K562 (cell line): ENCODE results near the gene NDUFB5. TPM values are rescaled to one million over a fixed set of nuclear protein-coding genes. Genes with fewer than 3 reads are reported as not detected.
A peak's percentile ranks its signal among the peaks of the same experiment; 100 is the strongest.

Source experiments
- BMI1 ChIP-seq: fragments of 150-350 bp; IDR thresholded peaks from 2 replicates; pipeline ENCODE4 v1.6.1; 2014; ENCODE audit warnings: low read length
- CHD2 ChIP-seq: IDR thresholded peaks from 2 replicates; pipeline ENCODE4 v1.6.1; 2011; ENCODE audit warnings: low read depth, low read length
- EGR1 ChIP-seq: fragments of 450-650 bp; conservative IDR thresholded peaks from 2 replicates; pipeline ENCODE4 v1.6.1; 2017; ENCODE audit warnings: mild to moderate bottlenecking
- ELF1 ChIP-seq: fragments of 200-800 bp; sonication (Bioruptor generic); IDR thresholded peaks from 2 replicates; pipeline ENCODE4 v1.6.1; 2016; ENCODE audit warnings: missing genetic modification characterization, missing compliant biosample characterization
- HBP1 ChIP-seq: fragments of 450-650 bp; formaldehyde crosslinking; IDR thresholded peaks from 2 replicates; pipeline ENCODE4 v1.4.0; 2022; ENCODE audit warnings: missing genetic modification characterization
- HNRNPLL ChIP-seq: fragments of 200-400 bp; formaldehyde crosslinking; IDR thresholded peaks from 2 replicates; pipeline ENCODE4 v1.6.1; 2017; ENCODE audit warnings: low read length, low read depth, mild to moderate bottlenecking; ENCODE audit not compliant: poor library complexity, severe bottlenecking
- MCM3 ChIP-seq: fragments of 450-650 bp; IDR thresholded peaks from 2 replicates; pipeline ENCODE4 v1.6.1; 2016
- MTA2 ChIP-seq: fragments of 450-650 bp; IDR thresholded peaks from 2 replicates; pipeline ENCODE4 v1.6.1; 2016; ENCODE audit warnings: low read depth
- NCOA6 ChIP-seq: fragments of 450-650 bp; IDR thresholded peaks from 2 replicates; pipeline ENCODE4 v1.6.1; 2017; ENCODE audit warnings: mild to moderate bottlenecking
- NCOR1 ChIP-seq: fragments of 450-650 bp; IDR thresholded peaks from 2 replicates; pipeline ENCODE4 v1.6.1; 2016; ENCODE audit warnings: mild to moderate bottlenecking, moderate library complexity
- NKRF ChIP-seq: fragments of 450-650 bp; IDR thresholded peaks from 2 replicates; pipeline ENCODE4 v1.6.1; 2016; ENCODE audit warnings: borderline replicate concordance
- NR4A1 ChIP-seq, 2 experiments: fragments of 250-450 bp in 1 of 2; fragments of 450-650 bp in 1 of 2; sonication (Bioruptor Pico) in 1 of 2; IDR thresholded peaks; 2 replicates each; pipeline versions ENCODE4 v1.4.0 to v1.6.1; 2016 to 2020; ENCODE audit warnings: mild to moderate bottlenecking in 2 of 2, missing compliant biosample characterization in 1 of 2, missing genetic modification characterization in 1 of 2, moderate library complexity in 1 of 2
- RBM14 ChIP-seq: fragments of 200-400 bp; formaldehyde crosslinking; IDR thresholded peaks from 2 replicates; pipeline ENCODE4 v1.6.1; 2018; ENCODE audit warnings: low read depth, mild to moderate bottlenecking, low read length, moderate library complexity, borderline replicate concordance; ENCODE audit not compliant: insufficient read depth
- SIN3A ChIP-seq, 2 experiments: fragments of 150-350 bp in 1 of 2; IDR thresholded peaks; 2 replicates each; pipeline ENCODE4 v1.6.1; 2011 to 2016; ENCODE audit warnings: borderline replicate concordance in 2 of 2, low read depth in 2 of 2, low read length in 2 of 2, mild to moderate bottlenecking in 2 of 2, moderate library complexity in 2 of 2; ENCODE audit not compliant: control insufficient read depth in 1 of 2
- SIN3B ChIP-seq: fragments of 450-650 bp; IDR thresholded peaks from 2 replicates; pipeline ENCODE4 v1.6.1; 2017; ENCODE audit warnings: low read depth, mild to moderate bottlenecking, moderate library complexity
- SMARCA5 ChIP-seq: fragments of 450-650 bp; IDR thresholded peaks from 2 replicates; pipeline ENCODE4 v1.6.1; 2016
- SPI1 ChIP-seq: IDR thresholded peaks from 2 replicates; pipeline ENCODE4 v1.6.1; 2011; ENCODE audit warnings: low read depth, low read length, control low read depth, borderline replicate concordance
- ZNF311 ChIP-seq: fragments of 250-450 bp; sonication (Bioruptor Pico); IDR thresholded peaks from 2 replicates; pipeline ENCODE4 v1.4.0; 2020; ENCODE audit warnings: mild to moderate bottlenecking, moderate library complexity
- polyA plus RNA-seq, 8 experiments: library from polyadenylated mRNA; depleted of rRNA in 4 of 8; stranded (reverse) in 5 of 8; unstranded in 3 of 8; fragments of >200 nt; fragmentation: Nextera tagmentation in 2 of 8; fragmentation: Illumina TruSeq in 1 of 8; extraction: Ambion mirVana in 2 of 8; extraction: Trizol in 1 of 8; gene quantifications; 2 replicates each; pipeline versions ENCODE4 v1.2.1 to v1.2.3, GENCODE V29; 2011 to 2014; ENCODE audit warnings: inconsistent platforms in 1 of 8, missing spikeins in 1 of 8
- total RNA-seq, 7 experiments: library from RNA; depleted of rRNA in 6 of 7; stranded (reverse); fragments of >200 nt in 6 of 7; fragmentation: Illumina TruSeq in 2 of 7; extraction: Trizol in 2 of 7; gene quantifications; 2 replicates each; pipeline versions ENCODE4 v1.2.1 to v1.2.3, GENCODE V29; 2011 to 2021; ENCODE audit warnings: low replicate concordance in 1 of 7
- TF ChIP-seq, protein P1 (sequence below): fragments of 200-400 bp; formaldehyde crosslinking; IDR thresholded peaks from 2 replicates; pipeline ENCODE4 v1.6.1; 2017; ENCODE audit warnings: mild to moderate bottlenecking, low read depth, low read length, moderate library complexity
- TF ChIP-seq, protein P2 (sequence below), 2 experiments: IDR thresholded peaks; 2 replicates each; pipeline ENCODE4 v1.6.1; 2012; ENCODE audit warnings: improper control_type of control experiment in 2 of 2, low read depth in 2 of 2, low read length in 2 of 2, borderline replicate concordance in 1 of 2

Gene NDUFB5
- total and polyA plus RNA-seq, 9 of the 15 experiments (the other 6 are each of a cell fraction or from before 2014, with no cell fraction given): 128 to 466 (median 176) TPM

DNA sequence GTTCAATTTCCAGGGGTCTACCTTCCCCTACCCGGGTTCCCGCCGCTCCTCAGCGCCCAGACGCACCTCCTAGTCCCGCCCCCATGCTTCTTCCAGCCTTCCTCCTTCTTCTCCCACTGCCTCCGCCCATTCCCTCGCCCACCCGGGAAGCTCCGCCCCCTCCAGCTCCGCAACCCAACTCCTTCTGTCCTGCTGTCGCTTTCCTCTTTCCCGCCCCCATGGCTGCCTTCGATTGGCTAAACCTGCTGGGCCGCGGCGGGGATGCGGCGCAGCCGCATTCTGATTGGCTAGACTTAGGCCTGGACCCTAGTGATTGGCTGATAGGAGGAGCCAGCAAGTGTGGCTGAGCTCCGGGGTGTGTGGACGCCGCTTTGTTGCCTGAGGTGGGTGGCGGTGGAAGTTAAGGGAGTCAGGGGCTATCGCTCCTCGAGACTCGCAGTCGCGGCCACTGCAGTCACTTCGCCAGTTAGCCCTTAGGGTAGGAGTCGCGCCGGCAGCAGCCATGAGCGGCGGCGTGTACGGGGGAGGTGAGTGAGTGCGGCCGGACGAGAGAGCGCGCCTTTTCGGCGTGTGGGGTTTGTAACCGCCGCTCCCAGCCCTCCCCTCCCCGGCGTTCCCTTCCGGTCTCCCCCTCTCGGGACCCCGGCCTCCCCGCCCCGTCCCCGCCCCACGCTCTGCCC lies 41.9 kb upstream of the NDUFB5 start, which contains the start of gene ACTL6A (continued):
- TF ChIP-seq, protein P1, sequence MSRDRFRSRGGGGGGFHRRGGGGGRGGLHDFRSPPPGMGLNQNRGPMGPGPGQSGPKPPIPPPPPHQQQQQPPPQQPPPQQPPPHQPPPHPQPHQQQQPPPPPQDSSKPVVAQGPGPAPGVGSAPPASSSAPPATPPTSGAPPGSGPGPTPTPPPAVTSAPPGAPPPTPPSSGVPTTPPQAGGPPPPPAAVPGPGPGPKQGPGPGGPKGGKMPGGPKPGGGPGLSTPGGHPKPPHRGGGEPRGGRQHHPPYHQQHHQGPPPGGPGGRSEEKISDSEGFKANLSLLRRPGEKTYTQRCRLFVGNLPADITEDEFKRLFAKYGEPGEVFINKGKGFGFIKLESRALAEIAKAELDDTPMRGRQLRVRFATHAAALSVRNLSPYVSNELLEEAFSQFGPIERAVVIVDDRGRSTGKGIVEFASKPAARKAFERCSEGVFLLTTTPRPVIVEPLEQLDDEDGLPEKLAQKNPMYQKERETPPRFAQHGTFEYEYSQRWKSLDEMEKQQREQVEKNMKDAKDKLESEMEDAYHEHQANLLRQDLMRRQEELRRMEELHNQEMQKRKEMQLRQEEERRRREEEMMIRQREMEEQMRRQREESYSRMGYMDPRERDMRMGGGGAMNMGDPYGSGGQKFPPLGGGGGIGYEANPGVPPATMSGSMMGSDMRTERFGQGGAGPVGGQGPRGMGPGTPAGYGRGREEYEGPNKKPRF: no peak
- TF ChIP-seq ZNF311 (CRISPR knock-in tag) (no peak), MTA2 (no peak), SMARCA5 (no peak), NCOR1 (no peak), NCOA6 (no peak), SPI1 (peak; percentile 51; the same call in 1 of the 2 replicates), BMI1 (no peak), MCM3 (no peak), NKRF (peak; percentile 91), SIN3B (peak; percentile 77; the same call in 1 of the 2 replicates), ELF1 (tag) (peak; percentile 69), CHD2 (peak; percentile 85), EGR1 (peak; percentile 96), SIN3A (IDR thresholded peaks at IDR 0.05; ENCODE audit: borderline replicate concordance in 2 of 2, control insufficient read depth in 1 of 2, low read depth in 2 of 2, low read length in 2 of 2) (0 out of 4 replicates have a peak, but pooled peaks of 1 of the 2 experiments have one; percentile 43), HBP1 (CRISPR knock-in tag) (no peak; the same call in 1 of the 2 replicates), RBM14 (no peak), NR4A1 (CRISPR knock-in tag; IDR thresholded peaks at IDR 0.05) (no peak), NR4A1 (tag; IDR thresholded peaks at IDR 0.05) (no peak), HNRNPLL (peak; percentile 60)
- TF ChIP-seq, protein P2, sequence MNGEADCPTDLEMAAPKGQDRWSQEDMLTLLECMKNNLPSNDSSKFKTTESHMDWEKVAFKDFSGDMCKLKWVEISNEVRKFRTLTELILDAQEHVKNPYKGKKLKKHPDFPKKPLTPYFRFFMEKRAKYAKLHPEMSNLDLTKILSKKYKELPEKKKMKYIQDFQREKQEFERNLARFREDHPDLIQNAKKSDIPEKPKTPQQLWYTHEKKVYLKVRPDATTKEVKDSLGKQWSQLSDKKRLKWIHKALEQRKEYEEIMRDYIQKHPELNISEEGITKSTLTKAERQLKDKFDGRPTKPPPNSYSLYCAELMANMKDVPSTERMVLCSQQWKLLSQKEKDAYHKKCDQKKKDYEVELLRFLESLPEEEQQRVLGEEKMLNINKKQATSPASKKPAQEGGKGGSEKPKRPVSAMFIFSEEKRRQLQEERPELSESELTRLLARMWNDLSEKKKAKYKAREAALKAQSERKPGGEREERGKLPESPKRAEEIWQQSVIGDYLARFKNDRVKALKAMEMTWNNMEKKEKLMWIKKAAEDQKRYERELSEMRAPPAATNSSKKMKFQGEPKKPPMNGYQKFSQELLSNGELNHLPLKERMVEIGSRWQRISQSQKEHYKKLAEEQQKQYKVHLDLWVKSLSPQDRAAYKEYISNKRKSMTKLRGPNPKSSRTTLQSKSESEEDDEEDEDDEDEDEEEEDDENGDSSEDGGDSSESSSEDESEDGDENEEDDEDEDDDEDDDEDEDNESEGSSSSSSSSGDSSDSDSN (IDR thresholded peaks at IDR 0.05; ENCODE audit: borderline replicate concordance in 1 of 2, low read depth in 2 of 2, low read length in 2 of 2): 0 out of 4 replicates have a peak, but pooled peaks of 1 of the 2 experiments have one; percentile 26
